HepG2 (cell line): ENCODE data around the gene TOR1AIP1. TPM values are rescaled to one million over a fixed set of nuclear protein-coding genes. Genes with fewer than 3 reads are reported as not detected.

Experiments
- ATAC-seq: fragments of 200-7000 bp; cut with Tn5 transposase; 3 replicates; pipeline ENCODE4 v1.9.1; 2020; ENCODE audit warnings: mild to moderate bottlenecking, moderate library complexity
- BruUV-seq: library from RNA; stranded (reverse); fragments of 400-500 nt; replicated peaks from 2 replicates; lab custom pipeline; 2021; lab: Mats Ljungman, UMichigan
- CTCF ChIA-PET: fragments of 300-600 bp; formaldehyde crosslinking; extraction: SDS; loops from one replicate; lab custom pipeline; 2021; ENCODE audit warnings: low total read pairs, inconsistent platforms, low intra/inter-chr PET ratio; lab: Yijun Ruan, JAX
- POLR2A ChIA-PET: fragments of 350-600 bp; sonication (Branson Sonifier 250); formaldehyde crosslinking; loops from one replicate; lab custom pipeline; 2020; ENCODE audit warnings: antibody characterized with exemption, inconsistent platforms; lab: Yijun Ruan, JAX
- DNase-seq: peaks from one replicate; pipeline ENCODE4 v3.0.0-alpha.2; 2015; ENCODE audit warnings: low spot score
- FAIRE-seq: peaks from 3 replicates; lab custom pipeline; 2011; peaks lifted over from hg19 to GRCh38; lab: Jason Lieb, UNC
- H2AFZ ChIP-seq: one replicate; pipeline ENCODE4 v1.6.1; 2011; ENCODE audit warnings: low read length, inconsistent platforms
- H3K27ac ChIP-seq: fragments of 300-600 bp; 3 replicates; pipeline ENCODE4 v1.8.0; 2011; ENCODE audit warnings: mixed run types, mild to moderate bottlenecking, mixed read lengths, low read length, inconsistent platforms; ENCODE audit not compliant: insufficient read depth; ENCODE audit errors: extremely low read length
- H3K27me3 ChIP-seq, 2 experiments: fragments of 200-600 bp in 1 of 2; 2 replicates in 1 of 2; 3 replicates in 1 of 2; pipeline versions ENCODE4 v1.6.0 to v1.8.0; 2011; ENCODE audit warnings: low read length in 2 of 2, mild to moderate bottlenecking in 2 of 2, moderate library complexity in 2 of 2, inconsistent platforms in 1 of 2; ENCODE audit not compliant: insufficient read depth in 2 of 2, control insufficient read depth in 1 of 2
- H3K36me3 ChIP-seq, 2 experiments: fragments of 200-600 bp in 1 of 2; replicated peaks in 1 of 2; 2 replicates in 1 of 2; 3 replicates in 1 of 2; pipeline versions ENCODE4 v1.5.1 to v1.8.0; 2011; ENCODE audit warnings: low read length in 2 of 2, inconsistent platforms in 1 of 2; ENCODE audit not compliant: insufficient read depth in 2 of 2, control insufficient read depth in 1 of 2
- H3K4me1 ChIP-seq: 2 replicates; pipeline ENCODE4 v1.5.1; 2012; ENCODE audit warnings: low read length, inconsistent platforms; ENCODE audit not compliant: insufficient read depth
- H3K4me2 ChIP-seq: 2 replicates; pipeline ENCODE4 v1.6.0; 2011; ENCODE audit warnings: low read depth, low read length, inconsistent platforms
- H3K4me3 ChIP-seq, 3 experiments: fragments of 200-600 bp in 1 of 3; sonication (generic), shearing (Covaris generic) in 1 of 3; replicated peaks in 1 of 3; 2 replicates each; pipeline ENCODE4 v1.5.1; 2011 to 2016; ENCODE audit warnings: low read length in 3 of 3, inconsistent platforms in 2 of 3, low read depth in 2 of 3, mild to moderate bottlenecking in 2 of 3, control low read depth in 1 of 3, mixed read lengths in 1 of 3; ENCODE audit not compliant: insufficient read depth in 1 of 3
- H3K79me2 ChIP-seq: one replicate; pipeline ENCODE4 v1.6.1; 2011; ENCODE audit warnings: low read length, inconsistent platforms; ENCODE audit not compliant: insufficient read depth
- H3K9ac ChIP-seq: 2 replicates; pipeline ENCODE4 v1.6.0; 2011; ENCODE audit warnings: mild to moderate bottlenecking, low read depth, low read length, inconsistent platforms; ENCODE audit not compliant: insufficient read depth
- H3K9me3 ChIP-seq: 2 replicates; pipeline ENCODE4 v1.5.1; 2012; ENCODE audit warnings: mild to moderate bottlenecking, low read length
- H4K20me1 ChIP-seq: 2 replicates; pipeline ENCODE4 v1.6.0; 2011; ENCODE audit warnings: inconsistent platforms, mild to moderate bottlenecking, low read length, moderate library complexity; ENCODE audit not compliant: insufficient read depth
- CENPBD1 ChIP-seq: sonication (generic); formaldehyde crosslinking; IDR thresholded peaks from 2 replicates; pipeline ENCODE4 v1.8.0; 2022; ENCODE audit warnings: missing genetic modification reagents, low read depth, mild to moderate bottlenecking, borderline replicate concordance
- E2F2 ChIP-seq: sonication (generic); formaldehyde crosslinking; IDR thresholded peaks from 2 replicates; pipeline ENCODE4 v1.4.0; 2020; ENCODE audit warnings: missing genetic modification reagents, borderline replicate concordance
- ETV6 ChIP-seq: sonication (generic); formaldehyde crosslinking; conservative IDR thresholded peaks from 2 replicates; pipeline ENCODE4 v1.4.0; 2020; ENCODE audit warnings: missing genetic modification reagents
- HDAC6 ChIP-seq: fragments of 200-600 bp; sonication (generic); IDR thresholded peaks from 2 replicates; pipeline ENCODE4 v1.7.0; 2017; ENCODE audit warnings: mild to moderate bottlenecking, antibody characterized with exemption, low read length, low read depth
- NFAT5 ChIP-seq: sonication (generic); formaldehyde crosslinking; IDR thresholded peaks from 2 replicates; pipeline ENCODE4 v1.4.0; 2020; ENCODE audit warnings: missing genetic modification reagents
- NFE2 ChIP-seq: sonication (generic); formaldehyde crosslinking; IDR thresholded peaks from 2 replicates; pipeline ENCODE4 v1.4.0; 2020; ENCODE audit warnings: missing genetic modification reagents
- NR2C2 ChIP-seq: sonication (generic); formaldehyde crosslinking; IDR thresholded peaks from 2 replicates; pipeline ENCODE4 v1.4.0; 2020; ENCODE audit warnings: missing genetic modification reagents, mild to moderate bottlenecking, moderate library complexity, borderline replicate concordance
- ZBTB3 ChIP-seq: sonication (generic); formaldehyde crosslinking; IDR thresholded peaks from 2 replicates; pipeline ENCODE4 v1.4.0; 2020; ENCODE audit warnings: low read depth, mild to moderate bottlenecking, moderate library complexity, missing genetic modification reagents, borderline replicate concordance
- ZFP90 ChIP-seq: sonication (generic); formaldehyde crosslinking; IDR thresholded peaks from 2 replicates; pipeline ENCODE4 v1.8.0; 2022; ENCODE audit warnings: missing genetic modification reagents, mild to moderate bottlenecking, inconsistent platforms, borderline replicate concordance
- ZMYM2 ChIP-seq: sonication (generic); formaldehyde crosslinking; IDR thresholded peaks from 2 replicates; pipeline ENCODE4 v1.8.0; 2022; ENCODE audit warnings: mild to moderate bottlenecking, missing genetic modification reagents
- ZMYM4 ChIP-seq: sonication (generic); formaldehyde crosslinking; IDR thresholded peaks from 2 replicates; pipeline ENCODE4 v1.8.1; 2023; ENCODE audit warnings: mild to moderate bottlenecking, missing genetic modification reagents
- ZNF367 ChIP-seq: sonication (generic); formaldehyde crosslinking; IDR thresholded peaks from 2 replicates; pipeline ENCODE4 v1.4.0; 2020; ENCODE audit warnings: missing genetic modification reagents, borderline replicate concordance
- WGBS: methylation state at CpG from one replicate; pipeline ENCODE4 v1.1.6; 2017; ENCODE audit warnings: low lambda C conversion rate; 5-methylcytosine and 5-hydroxymethylcytosine counted together
- in situ Hi-C: cut with HindIII; loops from 2 replicates; pipeline ENCODE4 v1.10.0; 2017; ENCODE audit warnings: low pct_unique_long_range_greater_than_20kb; ENCODE audit not compliant: extremely low pct_ligation_motif_present
- intact Hi-C: fragments of 100-400 bp; cut with micrococcal nuclease; formaldehyde crosslinking; loops from one replicate; pipeline ENCODE4 v1.10.0; 2022; ENCODE audit not compliant: unreplicated experiment
- polyA plus RNA-seq, 8 experiments: library from polyadenylated mRNA; depleted of rRNA in 3 of 8; stranded (reverse) in 7 of 8; unstranded in 1 of 8; fragments of >200 nt; fragmentation: Illumina TruSeq in 4 of 8; extraction: Trizol in 4 of 8; gene quantifications; 2 replicates each; pipeline versions ENCODE4 v1.2.1 to v1.2.3, GENCODE V29; 2011 to 2016; ENCODE audit warnings: low read depth in 4 of 8, missing spikeins in 1 of 8, mixed read lengths in 1 of 8; ENCODE audit not compliant: insufficient read depth in 1 of 8
- total RNA-seq, 5 experiments: library from RNA; depleted of rRNA; stranded (reverse); fragments of >200 nt; fragmentation: Illumina TruSeq; extraction: Trizol; gene quantifications; 2 replicates each; pipeline ENCODE4 v1.2.3, GENCODE V29; 2016; ENCODE audit warnings: low read depth in 1 of 5
- TF ChIP-seq, protein P1 (sequence below): sonication (generic); formaldehyde crosslinking; IDR thresholded peaks from 2 replicates; pipeline ENCODE4 v1.4.0; 2020; ENCODE audit warnings: missing genetic modification reagents
- TF ChIP-seq, protein P2 (sequence below): sonication (generic); formaldehyde crosslinking; IDR thresholded peaks from 2 replicates; pipeline ENCODE4 v1.4.0; 2020; ENCODE audit warnings: missing genetic modification reagents

TOR1AIP1 gene
- total and polyA plus RNA-seq, 2 of the 13 experiments (the other 11 are each of a cell fraction or from before 2014, with no cell fraction given) = 15.6 to 29.0 TPM

DNA sequence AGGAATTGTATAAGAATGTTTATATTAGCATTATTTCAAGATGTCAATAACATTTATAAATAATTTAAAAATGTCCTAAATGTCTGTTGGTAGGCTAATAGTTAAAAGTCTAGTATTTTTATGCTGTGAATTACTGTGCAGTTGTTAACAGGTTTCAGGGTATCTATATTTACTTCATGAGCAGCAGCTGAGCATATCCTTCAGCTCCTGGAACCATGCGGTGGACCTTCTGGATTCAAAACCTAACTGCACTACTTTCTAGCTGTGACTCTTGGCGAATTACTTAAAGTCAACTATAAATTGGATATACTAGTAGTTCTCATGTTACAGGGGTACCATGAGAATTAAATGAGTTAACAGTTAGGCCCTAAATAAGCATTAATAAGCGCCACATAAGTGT lies 76.3 kb downstream of the TOR1AIP1 start:
- no TSS peak for BruUV-seq
- intact Hi-C loops = loop anchor here (10.0 kb wide), 2 partner anchors 66 to 196 kb away; partner anchors contain the start of gene QSOX1

More for the DNA sequence above, 76.3 kb downstream of the TOR1AIP1 start:
- Histone ChIP-seq H3K27ac (no peak overlapping the region), H3K4me1 (peaks cover 18% of the 10 kb centered on the region), H3K79me2 (peaks cover 69% of the 10 kb centered on the region), H2AFZ (no peak overlapping the region), H3K4me3 (no peak overlapping the region), H4K20me1 (peaks cover 17% of the 10 kb centered on the region; the same call in 1 of the 2 replicates), H3K4me2 (no peak overlapping the region; the same call in 1 of the 2 replicates), H3K27me3 (no peaks in the 10 kb centered on the region; a peak in 1 of 5 replicates), H3K9me3 (no peaks in the 10 kb centered on the region), H3K36me3 (no peaks in the 10 kb centered on the region), H3K9ac (no peak overlapping the region)
- POLR2A ChIA-PET = no interaction called here
- DNase-seq (no peak), FAIRE-seq (no peak), ATAC-seq (no peak)
- CTCF ChIA-PET = no interaction called here
- WGBS = over 99% methylated on average over 3 of the region's 3 CpGs
- TF ChIP-seq ZMYM2 (CRISPR knock-in tag) (no peak), E2F2 (CRISPR knock-in tag) (no peak), NFAT5 (CRISPR knock-in tag) (no peak), NFE2 (CRISPR knock-in tag) (no peak), ZNF367 (no peak), NR2C2 (CRISPR knock-in tag) (no peak), CENPBD1 (CRISPR knock-in tag) (no peak), ETV6 (CRISPR knock-in tag) (no peak), ZBTB3 (CRISPR knock-in tag) (no peak), ZMYM4 (CRISPR knock-in tag) (no peak), ZFP90 (CRISPR knock-in tag) (no peak), HDAC6 (no peak)
- TF ChIP-seq, protein P1, sequence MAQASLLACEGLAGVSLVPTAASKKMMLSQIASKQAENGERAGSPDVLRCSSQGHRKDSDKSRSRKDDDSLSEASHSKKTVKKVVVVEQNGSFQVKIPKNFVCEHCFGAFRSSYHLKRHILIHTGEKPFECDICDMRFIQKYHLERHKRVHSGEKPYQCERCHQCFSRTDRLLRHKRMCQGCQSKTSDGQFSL (CRISPR knock-in tag) = no peak
- TF ChIP-seq, protein P2, sequence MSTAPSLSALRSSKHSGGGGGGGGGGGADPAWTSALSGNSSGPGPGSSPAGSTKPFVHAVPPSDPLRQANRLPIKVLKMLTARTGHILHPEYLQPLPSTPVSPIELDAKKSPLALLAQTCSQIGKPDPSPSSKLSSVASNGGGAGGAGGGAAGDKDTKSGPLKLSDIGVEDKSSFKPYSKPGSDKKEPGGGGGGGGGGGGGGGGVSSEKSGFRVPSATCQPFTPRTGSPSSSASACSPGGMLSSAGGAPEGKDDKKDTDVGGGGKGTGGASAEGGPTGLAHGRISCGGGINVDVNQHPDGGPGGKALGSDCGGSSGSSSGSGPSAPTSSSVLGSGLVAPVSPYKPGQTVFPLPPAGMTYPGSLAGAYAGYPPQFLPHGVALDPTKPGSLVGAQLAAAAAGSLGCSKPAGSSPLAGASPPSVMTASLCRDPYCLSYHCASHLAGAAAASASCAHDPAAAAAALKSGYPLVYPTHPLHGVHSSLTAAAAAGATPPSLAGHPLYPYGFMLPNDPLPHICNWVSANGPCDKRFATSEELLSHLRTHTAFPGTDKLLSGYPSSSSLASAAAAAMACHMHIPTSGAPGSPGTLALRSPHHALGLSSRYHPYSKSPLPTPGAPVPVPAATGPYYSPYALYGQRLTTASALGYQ (CRISPR knock-in tag) = no peak
- in situ Hi-C loops = no loop called here
